ENCODE measurements around the gene TBCA.

Gene TBCA

DNA sequence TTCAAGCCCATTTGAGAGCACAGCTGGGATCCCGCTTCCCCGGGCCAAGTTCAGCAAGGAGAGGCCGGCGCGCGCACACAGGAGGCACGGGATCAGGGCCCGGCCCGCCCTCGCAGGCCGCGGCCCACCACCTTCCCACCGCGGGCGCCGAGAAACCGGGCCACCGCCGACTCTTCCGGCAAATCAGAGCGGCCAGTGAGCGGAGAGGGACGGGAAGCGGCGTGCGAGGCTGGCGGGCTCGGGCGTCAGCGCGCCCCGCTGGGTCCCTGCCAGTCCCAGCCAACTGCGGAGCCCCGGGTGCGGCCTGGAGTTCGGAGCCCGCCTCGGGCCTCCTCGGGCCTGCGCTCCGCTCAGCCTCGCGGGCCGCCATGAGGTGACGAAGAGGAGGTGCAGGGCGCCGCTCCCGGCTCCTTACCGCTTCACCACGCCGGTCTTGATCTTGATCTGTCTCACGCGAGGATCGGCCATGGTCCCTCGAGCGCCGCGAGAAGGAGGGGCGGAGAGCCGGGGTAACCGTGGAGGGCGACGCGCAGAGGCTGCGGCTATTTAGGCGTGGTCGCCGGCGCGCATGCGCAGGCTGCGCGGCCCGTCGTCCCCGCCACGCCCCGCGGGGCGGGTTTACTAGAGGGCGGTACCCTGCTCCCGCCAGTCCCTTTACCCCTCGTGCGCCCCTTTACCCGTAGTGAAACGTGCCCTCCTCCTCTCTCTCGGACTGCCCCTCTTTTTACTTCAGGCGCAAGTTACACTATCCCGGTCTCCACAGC is at the start of gene TBCA:
Gene TBCA, minus strand, starts transcription at position 550 of the 764 bp plus-strand sequence. Its CDS starts 82 bp downstream, at position 468.
- peak; percentile 92 for DNase-seq (ENCODE audit: low read depth)

- no peak for DNase-seq (ENCODE audit: low read depth)
These were observed 48.8 kb upstream of the TBCA start for GRCh38 chr5:77824981-77825380.

- no peak for DNase-seq (ENCODE audit: low read depth)
These were observed 40.5 kb upstream of the TBCA start for GRCh38 chr5:77816686-77817085.

DNA sequence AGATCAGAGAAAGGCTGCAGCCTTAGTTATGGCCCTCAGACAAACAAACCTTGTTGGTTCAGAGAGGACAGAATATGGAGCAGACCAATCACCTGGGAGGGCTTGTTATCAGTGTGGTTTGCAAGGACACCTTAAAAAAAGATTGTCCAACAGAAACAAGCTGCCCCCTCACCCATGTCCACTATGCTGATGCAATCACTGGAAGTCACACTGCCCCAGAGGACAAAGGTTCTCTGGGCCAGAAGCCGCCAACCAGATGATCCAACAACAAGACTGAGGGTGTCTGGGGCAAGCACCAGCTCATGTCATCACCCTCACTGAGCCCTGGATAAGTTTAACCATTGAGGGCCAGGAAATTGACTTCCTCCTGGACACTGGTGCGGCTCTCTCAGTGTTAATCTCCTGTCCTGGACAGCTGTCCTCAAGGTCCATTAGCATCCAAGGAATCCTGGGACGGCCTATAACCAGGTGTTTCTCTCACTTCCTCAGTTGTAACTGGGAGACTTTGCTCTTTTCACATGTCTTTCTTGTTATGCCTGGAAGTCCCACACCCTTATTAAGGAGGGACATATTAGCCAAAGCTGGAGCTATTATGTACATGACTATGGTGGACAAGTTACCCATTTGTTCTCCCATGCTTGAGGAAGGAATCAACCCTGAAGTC is 36.9 kb upstream of the TBCA start:
- no peak for DNase-seq (ENCODE audit: low read depth)

DNA sequence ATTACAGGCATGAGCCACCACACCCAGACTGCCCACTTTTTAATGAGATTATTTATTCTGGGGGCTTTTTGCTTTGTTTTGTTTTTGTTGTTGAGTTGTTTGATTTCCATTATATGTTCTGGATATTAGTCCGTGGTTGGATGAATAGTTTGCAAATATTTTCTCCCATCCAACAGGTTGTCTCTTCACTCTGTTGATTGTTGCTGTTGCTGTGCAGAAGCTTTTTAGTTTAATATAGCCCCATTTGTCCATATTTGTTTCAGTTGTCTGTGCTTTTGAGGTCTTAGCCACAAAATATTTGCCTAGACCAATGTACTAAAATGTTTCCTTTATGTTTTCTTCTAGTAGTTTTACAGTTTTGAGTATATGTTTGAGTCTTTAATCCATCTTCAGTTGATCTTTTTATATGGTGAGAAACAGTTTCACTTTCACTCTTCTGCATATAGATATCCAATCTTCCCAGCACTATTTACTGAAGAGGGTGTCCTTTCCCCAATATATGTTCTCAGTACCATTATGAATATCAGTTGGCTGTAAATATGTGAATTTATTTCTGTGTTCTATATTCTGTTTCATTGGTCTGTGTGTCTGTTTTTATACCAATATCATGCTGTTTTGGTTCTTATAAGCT is 30.2 kb upstream of the TBCA start:
- DNase-seq (ENCODE audit: low read depth): peak; percentile 3

GRCh38 chr5:77798456-77798855 is 22.3 kb upstream of the TBCA start:
- DNase-seq (ENCODE audit: low read depth): no peak

- DNase-seq (ENCODE audit: low read depth): no peak
These were observed 21.0 kb upstream of the TBCA start for GRCh38 chr5:77797136-77797535.

- no peak for DNase-seq (ENCODE audit: low read depth)
These were observed 19.7 kb upstream of the TBCA start for GRCh38 chr5:77795846-77796245.

GRCh38 chr5:77795268-77795667 is 19.1 kb upstream of the TBCA start:
- no peak for DNase-seq (ENCODE audit: low read depth)

- no peak for DNase-seq (ENCODE audit: low read depth)
These were observed 15.8 kb upstream of the TBCA start for GRCh38 chr5:77791926-77792325.

DNA sequence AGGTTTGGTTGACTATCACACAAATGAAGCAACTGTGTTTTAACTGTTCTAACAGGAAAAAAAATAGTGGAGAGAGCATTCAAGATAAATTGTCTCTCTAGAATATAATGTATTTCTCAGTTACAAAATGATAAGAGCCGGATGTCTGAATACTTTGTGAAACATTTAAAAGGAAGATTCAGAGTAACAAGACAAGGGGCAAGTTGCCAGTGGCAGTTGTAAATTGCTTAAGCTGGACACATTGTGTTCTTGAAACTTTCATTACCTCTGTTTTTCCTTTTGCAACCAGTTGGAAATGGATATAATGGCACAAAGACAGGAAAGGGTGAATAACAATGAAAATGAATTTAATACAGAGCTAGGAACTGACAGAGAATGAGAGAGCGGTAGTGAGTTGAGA is 15.2 kb upstream of the TBCA start:
- no peak for DNase-seq (ENCODE audit: low read depth)

- DNase-seq (ENCODE audit: low read depth): no peak
These were observed 9.1 kb upstream of the TBCA start for GRCh38 chr5:77785229-77785628.

- DNase-seq (ENCODE audit: low read depth): no peak
These were observed 8.6 kb upstream of the TBCA start for GRCh38 chr5:77784735-77785134.

- no peak for DNase-seq (ENCODE audit: low read depth)
These were observed 4.9 kb upstream of the TBCA start for GRCh38 chr5:77781076-77781475.

DNA sequence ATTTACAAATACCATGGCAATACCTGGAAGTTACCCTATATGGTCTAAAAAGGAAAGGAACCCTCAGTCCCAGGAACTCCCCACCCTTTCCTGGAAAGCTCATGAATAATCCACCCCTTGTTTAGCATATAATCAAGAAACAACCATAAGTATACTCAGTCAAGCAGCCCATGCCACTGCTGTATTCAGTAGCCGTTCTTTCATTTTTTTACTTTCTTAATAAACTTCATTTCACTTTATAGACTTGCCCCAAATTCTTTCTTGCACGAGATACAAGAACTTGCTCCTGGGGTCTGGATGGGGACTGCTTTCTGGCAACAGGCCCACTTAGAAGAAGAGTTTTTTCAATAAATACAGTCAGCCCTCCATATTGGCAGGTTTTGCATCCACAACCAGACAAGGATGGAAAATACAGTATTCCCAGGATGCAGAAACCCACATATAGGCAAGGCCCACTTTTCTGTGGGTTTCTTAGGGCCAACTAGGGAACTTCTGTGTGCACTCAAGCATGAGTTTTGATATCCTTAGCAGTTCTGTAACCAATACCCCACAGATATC is 2.8 kb upstream of the TBCA start:
- DNase-seq (ENCODE audit: low read depth): no peak

GRCh38 chr5:77778398-77778797 is 2.3 kb upstream of the TBCA start:
- DNase-seq (ENCODE audit: low read depth): no peak

GRCh38 chr5:77777911-77778310 is 1.8 kb upstream of the TBCA start:
- no peak for DNase-seq (ENCODE audit: low read depth)

- DNase-seq (ENCODE audit: low read depth): no peak
These were observed 1.2 kb upstream of the TBCA start for GRCh38 chr5:77777281-77777892.

DNA sequence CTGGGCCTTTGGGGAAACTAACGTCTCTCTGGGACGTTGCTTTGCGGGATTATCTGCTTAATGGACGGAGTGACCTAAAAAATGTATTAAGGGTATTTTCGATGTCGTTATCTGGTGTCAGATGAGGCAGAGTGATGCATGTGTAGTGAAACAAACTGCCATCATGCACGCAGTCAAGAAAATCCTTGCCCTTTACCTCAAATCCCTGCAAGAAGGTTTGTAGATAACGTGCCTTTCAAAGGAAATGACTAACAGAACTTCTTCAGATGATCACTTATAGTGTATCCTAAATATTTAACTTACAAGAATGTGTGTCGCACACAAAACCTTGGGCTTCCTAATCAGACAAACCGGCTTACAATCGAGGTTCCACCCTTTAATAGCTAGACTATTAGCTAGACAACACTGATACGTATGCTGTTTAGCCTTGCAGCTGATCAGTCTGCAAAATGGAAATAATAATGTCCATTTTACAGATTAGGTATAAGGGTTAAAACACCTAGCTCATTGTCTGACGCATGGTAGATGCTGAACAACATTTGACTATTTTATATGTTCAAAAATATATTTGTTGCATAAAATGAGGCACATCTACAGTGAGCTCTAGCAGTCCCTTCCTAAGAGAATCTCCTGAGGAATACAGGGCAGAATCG is 541 bp upstream of the TBCA start:
- DNase-seq (ENCODE audit: low read depth): no peak

GRCh38 chr5:77774981-77775789 is 954 bp downstream of the TBCA start:
- DNase-seq (ENCODE audit: low read depth): peak; percentile 1

DNA sequence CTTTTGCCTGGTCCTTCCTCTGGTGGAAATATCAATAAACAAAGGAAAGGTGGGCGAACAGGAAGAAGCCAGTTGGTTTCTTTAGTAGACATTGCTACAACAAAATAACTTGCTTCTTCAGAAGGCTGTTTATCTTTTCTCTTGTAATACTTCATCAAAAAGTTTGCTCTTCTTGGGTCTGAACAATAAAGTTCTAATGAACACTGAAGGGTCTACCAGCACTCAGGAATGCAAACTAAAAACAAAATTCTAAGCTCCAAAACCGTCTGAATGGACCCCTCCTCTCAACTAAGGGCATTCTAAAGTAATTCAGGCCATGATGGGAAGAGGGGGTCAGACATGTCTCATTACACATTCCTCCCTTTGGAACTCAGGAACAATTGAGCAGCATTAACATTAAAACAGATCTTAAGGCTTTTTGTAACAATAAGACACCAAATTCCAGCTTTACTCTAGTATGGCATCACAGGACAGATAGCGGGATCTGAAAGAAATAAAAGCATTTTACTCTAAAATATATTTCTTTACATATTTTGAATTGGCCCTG is 2.3 kb downstream of the TBCA start:
- DNase-seq (ENCODE audit: low read depth): no peak

Data from EH (cell line).